Measurements from ENCODE around the gene ACP7.
"Not testable (repeated sequence)": the region's sequence is repeated elsewhere in the genome, so short reads cannot be mapped to it uniquely, and the experiment has no call there.

The ACP7 gene

GRCh38 chr19:39083983-39084731, at the start of gene ACP7:
ACP7 (plus strand) TSS chr19:39084368; CDS start chr19:39085270, 902 bp downstream.
- no peak for DNase-seq

- no peak for DNase-seq
Observed at GRCh38 chr19:39036581-39036980, 47.6 kb upstream of the ACP7 start.

GRCh38 chr19:39037194-39037593, 47.0 kb upstream of the ACP7 start:
- no peak for DNase-seq

GRCh38 chr19:39038098-39038497, 46.1 kb upstream of the ACP7 start:
- DNase-seq = no peak

GRCh38 chr19:39045506-39045905, 38.7 kb upstream of the ACP7 start:
- DNase-seq = no peak

- DNase-seq = no peak
Observed at GRCh38 chr19:39046037-39046821, 37.9 kb upstream of the ACP7 start.

- no peak for DNase-seq
Observed at GRCh38 chr19:39047073-39047472, 37.1 kb upstream of the ACP7 start.

GRCh38 chr19:39052243-39052746, 31.9 kb upstream of the ACP7 start:
- DNase-seq = peak; percentile 11 to 20

- DNase-seq = no peak
Observed at GRCh38 chr19:39052846-39053245, 31.3 kb upstream of the ACP7 start.

GRCh38 chr19:39053276-39054090, 30.7 kb upstream of the ACP7 start:
- DNase-seq = no peak

- DNase-seq = no peak
Observed at GRCh38 chr19:39054091-39054470, 30.1 kb upstream of the ACP7 start.

- no peak for DNase-seq
Observed at GRCh38 chr19:39057615-39058014, 26.6 kb upstream of the ACP7 start.

GRCh38 chr19:39059302-39059701, 24.9 kb upstream of the ACP7 start:
- no peak for DNase-seq

- no peak for DNase-seq
Observed at GRCh38 chr19:39060171-39060570, 24.0 kb upstream of the ACP7 start.

GRCh38 chr19:39064405-39064804, 19.8 kb upstream of the ACP7 start:
- no peak for DNase-seq

- no peak for DNase-seq
Observed at GRCh38 chr19:39065928-39066327, 18.2 kb upstream of the ACP7 start.

- DNase-seq = no peak
Observed at GRCh38 chr19:39067104-39067503, 17.1 kb upstream of the ACP7 start.

- not testable (repeated sequence) for DNase-seq
Observed at GRCh38 chr19:39068259-39068658, 15.9 kb upstream of the ACP7 start.

GRCh38 chr19:39070888-39071287, 13.3 kb upstream of the ACP7 start:
- DNase-seq = no peak

- no peak for DNase-seq
Observed at GRCh38 chr19:39074205-39074692, 9.9 kb upstream of the ACP7 start.

- DNase-seq = no peak
Observed at GRCh38 chr19:39074942-39075341, 9.2 kb upstream of the ACP7 start.

- no peak for DNase-seq
Observed at GRCh38 chr19:39077323-39077722, 6.8 kb upstream of the ACP7 start.
